PFSK-1 (cell line): ENCODE data around the gene GPR22.

Source experiments
- TAF1 ChIP-seq: IDR thresholded peaks from 2 replicates; pipeline ENCODE4 v1.6.1; 2012; ENCODE audit warnings: low read length, control low read depth, borderline replicate concordance; ENCODE audit not compliant: insufficient read depth
- TF ChIP-seq, protein P1 (sequence below), 2 experiments: IDR thresholded peaks; 2 replicates each; pipeline versions ENCODE4 v1.6.1 to v1.8.0; 2011 to 2012; ENCODE audit warnings: low read depth in 2 of 2, low read length in 2 of 2, control low read depth in 1 of 2, inconsistent platforms in 1 of 2, mild to moderate bottlenecking in 1 of 2, moderate library complexity in 1 of 2; ENCODE audit not compliant: insufficient read depth in 1 of 2

DNA sequence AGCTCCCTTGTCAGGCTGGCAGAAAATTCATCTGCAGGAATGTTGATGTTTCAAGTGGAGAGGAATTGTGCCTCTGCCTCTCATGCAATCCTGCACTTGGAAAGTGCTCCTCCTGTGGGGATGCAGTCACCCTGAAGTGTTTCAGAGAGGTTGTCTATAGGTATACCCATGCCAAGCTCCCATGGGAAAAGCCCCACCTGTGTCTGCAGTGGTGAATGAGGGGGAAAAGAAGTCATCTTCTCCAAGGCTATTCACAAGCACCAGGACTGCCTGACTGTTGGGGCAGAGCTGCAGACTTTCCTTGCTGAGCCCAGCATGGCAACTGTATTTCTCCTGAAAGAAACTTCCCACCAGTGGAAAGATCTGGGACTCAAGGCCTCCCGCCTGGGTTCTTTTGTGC is 35.5 kb downstream of the GPR22 start:
- no peak for TF ChIP-seq TAF1
- TF ChIP-seq, protein P1, sequence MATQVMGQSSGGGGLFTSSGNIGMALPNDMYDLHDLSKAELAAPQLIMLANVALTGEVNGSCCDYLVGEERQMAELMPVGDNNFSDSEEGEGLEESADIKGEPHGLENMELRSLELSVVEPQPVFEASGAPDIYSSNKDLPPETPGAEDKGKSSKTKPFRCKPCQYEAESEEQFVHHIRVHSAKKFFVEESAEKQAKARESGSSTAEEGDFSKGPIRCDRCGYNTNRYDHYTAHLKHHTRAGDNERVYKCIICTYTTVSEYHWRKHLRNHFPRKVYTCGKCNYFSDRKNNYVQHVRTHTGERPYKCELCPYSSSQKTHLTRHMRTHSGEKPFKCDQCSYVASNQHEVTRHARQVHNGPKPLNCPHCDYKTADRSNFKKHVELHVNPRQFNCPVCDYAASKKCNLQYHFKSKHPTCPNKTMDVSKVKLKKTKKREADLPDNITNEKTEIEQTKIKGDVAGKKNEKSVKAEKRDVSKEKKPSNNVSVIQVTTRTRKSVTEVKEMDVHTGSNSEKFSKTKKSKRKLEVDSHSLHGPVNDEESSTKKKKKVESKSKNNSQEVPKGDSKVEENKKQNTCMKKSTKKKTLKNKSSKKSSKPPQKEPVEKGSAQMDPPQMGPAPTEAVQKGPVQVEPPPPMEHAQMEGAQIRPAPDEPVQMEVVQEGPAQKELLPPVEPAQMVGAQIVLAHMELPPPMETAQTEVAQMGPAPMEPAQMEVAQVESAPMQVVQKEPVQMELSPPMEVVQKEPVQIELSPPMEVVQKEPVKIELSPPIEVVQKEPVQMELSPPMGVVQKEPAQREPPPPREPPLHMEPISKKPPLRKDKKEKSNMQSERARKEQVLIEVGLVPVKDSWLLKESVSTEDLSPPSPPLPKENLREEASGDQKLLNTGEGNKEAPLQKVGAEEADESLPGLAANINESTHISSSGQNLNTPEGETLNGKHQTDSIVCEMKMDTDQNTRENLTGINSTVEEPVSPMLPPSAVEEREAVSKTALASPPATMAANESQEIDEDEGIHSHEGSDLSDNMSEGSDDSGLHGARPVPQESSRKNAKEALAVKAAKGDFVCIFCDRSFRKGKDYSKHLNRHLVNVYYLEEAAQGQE (IDR thresholded peaks at IDR 0.05; ENCODE audit: insufficient read depth in 1 of 2, low read depth in 2 of 2, low read length in 2 of 2): no peak
